ENCODE results near the gene ARID1A.

GRCh38 chr1:26824731-26825130 is 128.9 kb downstream of the ARID1A start:
- no peak for TF ChIP-seq CTCF (IDR thresholded peaks at IDR 0.05; ENCODE audit: insufficient read depth, low read depth, low read length)
- no peak for TF ChIP-seq EZH2 (IDR thresholded peaks at IDR 0.05; ENCODE audit: insufficient read depth, low read length)

Measured in astrocyte (in vitro differentiated cells and primary cell).